IPS DF 6.9 (cell line): ENCODE data around the gene MBD5.
A peak's percentile ranks its signal among the peaks of the same experiment; 100 is the strongest.

ENCODE experiments used
- DNase-seq: peaks from one replicate; pipeline ENCODE4 v3.0.0-alpha.2; 2013; ENCODE audit warnings: low read depth, low spot score
- H3K27ac ChIP-seq: one replicate; pipeline ENCODE4 v1.5.1; 2013; ENCODE audit warnings: low read length, control low read depth
- H3K27me3 ChIP-seq: 2 replicates; pipeline ENCODE4 v1.6.1; 2013; ENCODE audit warnings: mild to moderate bottlenecking, low read length; ENCODE audit not compliant: control insufficient read depth, insufficient read depth
- H3K36me3 ChIP-seq: 2 replicates; pipeline ENCODE4 v1.6.1; 2013; ENCODE audit warnings: low read length; ENCODE audit not compliant: control insufficient read depth, insufficient read depth
- H3K4me1 ChIP-seq: 2 replicates; pipeline ENCODE4 v1.6.1; 2013; ENCODE audit warnings: low read length; ENCODE audit not compliant: control insufficient read depth, insufficient read depth
- H3K4me3 ChIP-seq: 2 replicates; pipeline ENCODE4 v1.5.1; 2013; ENCODE audit warnings: mild to moderate bottlenecking, low read length
- H3K9me3 ChIP-seq: 2 replicates; pipeline ENCODE4 v1.6.1; 2013; ENCODE audit warnings: low read length, inconsistent platforms; ENCODE audit not compliant: control insufficient read depth, insufficient read depth
- WGBS: extraction: QIAGEN DNeasy Blood & Tissue Kit; methylation state at CpG from one replicate; pipeline ENCODE4 v1.1.7; 2013; ENCODE audit warnings: mixed read lengths, missing lambda C conversion rate; ENCODE audit not compliant: insufficient read length, insufficient coverage; 5-methylcytosine and 5-hydroxymethylcytosine counted together

Gene MBD5

GRCh38 chr2:148548716-148549400 lies 528.0 kb downstream of the MBD5 start:
- WGBS: no CpG with 5 or more reads among the region's 7 CpGs
- Histone ChIP-seq H3K27me3 (no peaks in the 10 kb centered on the region; the same call in 1 of the 2 replicates), H3K4me1 (peaks cover 1% of the 10 kb centered on the region), H3K36me3 (no peaks in the 10 kb centered on the region), H3K27ac (no peak overlapping the region), H3K4me3 (no peak overlapping the region), H3K9me3 (no peaks in the 10 kb centered on the region)
- DNase-seq: no peak

DNA sequence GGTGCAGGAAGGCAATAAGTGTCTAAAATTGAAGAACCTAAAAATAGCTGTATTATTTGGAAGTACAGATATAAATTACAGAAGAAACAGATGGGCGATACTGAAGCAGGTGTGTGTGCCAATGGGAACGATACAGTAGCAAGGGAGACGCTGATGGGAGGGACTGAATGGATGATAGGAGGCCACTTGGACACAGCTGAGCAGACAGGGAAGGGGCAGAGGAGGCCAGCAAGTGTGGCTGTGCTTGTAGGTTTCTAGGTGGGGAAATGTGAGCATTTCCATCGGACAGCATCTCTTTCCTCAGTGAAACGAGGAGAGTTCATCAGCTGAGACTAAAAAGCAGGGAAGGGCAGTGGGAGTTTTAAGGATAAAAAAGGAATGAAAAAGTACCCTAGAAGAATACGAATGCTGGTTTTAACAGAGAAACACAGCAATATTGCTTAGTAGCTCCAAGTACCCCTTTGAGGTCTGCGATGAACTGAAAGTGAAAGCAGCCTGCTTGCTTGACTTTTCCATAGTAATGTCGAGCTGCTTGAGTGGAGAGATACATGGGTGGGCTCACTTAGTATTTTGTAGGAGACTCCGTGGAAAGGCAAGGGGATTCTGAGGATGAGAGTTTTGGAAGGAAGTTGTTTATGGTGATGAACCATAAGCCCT lies 531.9 kb downstream of the MBD5 start:
- Histone ChIP-seq H3K36me3 (no peaks in the 10 kb centered on the region), H3K9me3 (no peaks in the 10 kb centered on the region), H3K4me3 (no peak overlapping the region), H3K27ac (no peak overlapping the region), H3K4me1 (peaks cover 8% of the 10 kb centered on the region), H3K27me3 (no peaks in the 10 kb centered on the region; the same call in 1 of the 2 replicates)
- WGBS: no CpG with 5 or more reads among the region's 9 CpGs
- DNase-seq: no peak

DNA sequence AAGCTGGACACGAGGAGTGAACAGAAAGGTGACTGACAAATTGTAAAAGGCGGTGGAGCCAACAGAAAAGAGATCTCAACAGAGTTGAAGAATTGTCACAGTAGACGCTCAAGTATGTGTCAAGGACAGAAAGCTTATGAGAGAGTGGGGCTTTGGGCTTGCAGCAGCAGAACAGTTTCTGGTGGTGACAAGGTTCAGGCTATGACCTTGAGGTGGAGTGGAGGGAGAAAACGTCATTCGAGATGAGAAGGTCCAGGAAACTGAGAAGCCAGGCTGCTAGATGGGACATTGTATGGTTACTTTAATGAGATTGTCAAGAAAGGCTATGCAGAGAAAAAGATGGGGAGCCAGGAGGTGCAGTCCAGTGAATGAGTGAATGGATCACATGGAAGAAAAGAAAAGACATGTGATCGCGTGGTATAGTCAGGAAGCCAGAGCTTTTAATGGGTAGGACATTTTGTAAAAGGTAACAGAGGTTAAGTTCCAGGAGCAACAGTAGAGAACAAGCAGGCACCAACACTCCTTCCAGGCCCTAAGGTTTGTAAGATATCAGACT lies 532.5 kb downstream of the MBD5 start:
- Histone ChIP-seq H3K27me3 (no peaks in the 10 kb centered on the region; the same call in 1 of the 2 replicates), H3K27ac (no peak overlapping the region), H3K36me3 (no peaks in the 10 kb centered on the region), H3K4me3 (no peak overlapping the region), H3K4me1 (peaks cover 8% of the 10 kb centered on the region), H3K9me3 (no peaks in the 10 kb centered on the region)
- WGBS: no CpG with 5 or more reads among the region's 7 CpGs
- no peak for DNase-seq

DNA sequence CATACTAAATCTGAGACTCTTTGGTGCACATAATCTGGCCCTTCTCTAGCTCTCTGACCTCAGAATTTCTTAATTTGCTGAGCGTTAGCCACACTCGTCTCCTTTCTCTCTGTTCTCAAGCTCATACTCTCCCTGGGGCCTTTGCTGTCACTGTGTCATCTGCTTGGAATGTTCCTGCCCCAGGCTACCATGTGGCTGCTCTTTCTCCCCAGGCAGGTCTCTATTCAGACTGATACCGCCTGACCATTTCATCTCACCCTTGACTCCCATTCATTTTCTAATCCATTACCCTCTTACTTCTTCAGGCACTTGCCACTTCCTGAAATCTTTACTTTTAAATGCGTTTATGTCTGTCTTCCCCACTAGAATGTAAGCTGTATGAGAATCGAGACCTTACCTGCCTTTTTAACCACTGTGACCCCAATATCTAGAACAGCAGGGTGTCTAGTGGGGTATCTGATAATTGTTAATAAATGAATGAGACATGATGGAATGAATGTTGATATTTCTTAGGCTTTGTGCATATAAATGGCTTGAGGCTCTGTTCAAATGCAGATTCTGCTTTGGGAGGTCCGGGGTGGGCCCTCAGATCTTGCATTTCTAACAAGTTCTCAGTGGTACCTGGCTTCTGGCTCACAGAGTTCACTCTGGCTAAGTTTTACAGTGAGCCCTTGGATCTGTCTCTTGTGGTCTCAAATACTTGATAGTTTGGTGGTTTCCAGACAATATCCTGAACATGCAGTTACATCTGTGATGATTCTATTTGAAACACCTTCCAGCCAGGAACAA lies 533.8 kb downstream of the MBD5 start:
- WGBS: no CpG with 5 or more reads among the region's 6 CpGs
- peak; percentile 63 for DNase-seq

DNA sequence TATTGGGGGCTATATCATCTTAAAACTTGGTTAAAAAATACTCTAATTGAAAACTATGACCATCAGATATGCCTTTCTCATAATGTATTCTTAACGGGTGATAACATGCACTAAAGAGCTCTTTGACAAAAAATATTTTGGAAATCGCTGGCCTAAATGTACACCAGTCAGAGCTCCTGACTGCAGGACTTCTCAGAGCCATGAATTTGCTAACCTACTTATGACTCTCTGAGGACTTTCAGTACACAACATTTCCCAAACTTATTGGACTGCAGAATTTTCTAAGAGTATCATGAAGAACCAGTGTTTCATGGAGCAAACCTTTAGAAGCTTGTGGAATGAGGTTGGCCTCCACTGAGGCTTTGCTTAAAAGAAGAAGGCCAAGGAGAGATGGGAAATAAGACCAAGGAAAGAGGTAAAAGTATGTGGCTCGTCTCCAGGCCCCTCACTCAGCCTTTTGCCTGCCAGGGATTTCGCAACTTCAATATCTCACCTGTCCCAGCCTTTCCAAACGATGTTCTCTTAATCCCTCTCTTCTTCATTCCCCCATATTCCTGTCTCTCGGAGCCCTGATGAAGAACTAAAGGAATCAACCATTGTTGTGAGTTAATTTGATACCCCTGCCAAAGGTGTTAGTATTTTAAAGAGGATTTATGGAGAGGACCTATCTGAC lies 534.9 kb downstream of the MBD5 start:
- WGBS: no CpG with 5 or more reads among the region's 6 CpGs
- Histone ChIP-seq H3K27me3 (no peaks in the 10 kb centered on the region), H3K36me3 (no peaks in the 10 kb centered on the region), H3K4me1 (peaks cover 8% of the 10 kb centered on the region), H3K4me3 (no peak overlapping the region), H3K27ac (no peak overlapping the region), H3K9me3 (no peaks in the 10 kb centered on the region)
- no peak for DNase-seq

More for the DNA sequence above, 533.8 kb downstream of the MBD5 start:
- H3K4me3 ChIP-seq: no peak overlapping the region
- H3K36me3 ChIP-seq: no peaks in the 10 kb centered on the region
- H3K27me3 ChIP-seq: no peaks in the 10 kb centered on the region
- peaks cover 8% of the 10 kb centered on the region for H3K4me1 ChIP-seq
- no peaks in the 10 kb centered on the region for H3K9me3 ChIP-seq
- H3K27ac ChIP-seq: no peak overlapping the region

DNA sequence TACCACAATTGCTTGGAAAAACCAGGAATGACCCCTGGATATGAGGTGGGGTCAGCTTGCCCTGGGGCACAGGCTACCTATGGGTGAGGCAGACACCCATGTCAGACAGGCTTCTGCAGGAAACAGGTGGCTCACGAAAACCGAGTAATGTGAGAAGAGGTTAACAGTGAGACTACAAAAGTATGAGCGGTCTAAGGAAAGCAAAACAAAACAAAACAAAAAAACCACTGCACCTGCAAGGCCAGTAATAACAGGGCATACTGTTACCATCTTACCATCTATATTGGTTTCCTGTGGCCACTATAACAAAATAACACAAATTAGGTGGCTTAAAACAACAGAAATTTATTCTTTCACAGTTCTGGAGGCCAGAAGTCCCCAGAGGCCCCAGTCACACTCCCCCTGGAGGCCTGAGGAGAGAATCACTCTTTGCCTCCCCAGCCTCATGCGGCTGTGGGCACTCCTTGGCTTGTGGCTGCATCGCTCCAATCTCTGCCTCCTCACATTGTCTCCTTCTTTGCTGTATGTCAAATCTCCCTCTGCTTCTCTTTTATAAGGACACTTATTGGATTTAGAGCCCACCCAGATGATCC lies 537.0 kb downstream of the MBD5 start:
- no CpG with 5 or more reads among the region's 5 CpGs for WGBS
- no peak for DNase-seq
- no peaks in the 10 kb centered on the region for H3K36me3 ChIP-seq
- no peaks in the 10 kb centered on the region for H3K9me3 ChIP-seq
- H3K27ac ChIP-seq: no peak overlapping the region
- H3K4me3 ChIP-seq: no peak overlapping the region
- no peaks in the 10 kb centered on the region for H3K27me3 ChIP-seq
- peaks cover 8% of the 10 kb centered on the region for H3K4me1 ChIP-seq

GRCh38 chr2:148560496-148560895 lies 539.6 kb downstream of the MBD5 start:
- no peak for DNase-seq
- no peaks in the 10 kb centered on the region for H3K4me1 ChIP-seq
- WGBS: no CpG with 5 or more reads among the region's 5 CpGs
- H3K36me3 ChIP-seq: no peaks in the 10 kb centered on the region
- no peaks in the 10 kb centered on the region for H3K9me3 ChIP-seq
- H3K27ac ChIP-seq: no peak overlapping the region
- no peak overlapping the region for H3K4me3 ChIP-seq
- no peaks in the 10 kb centered on the region for H3K27me3 ChIP-seq

- no peak for DNase-seq
- Histone ChIP-seq H3K27me3 (no peaks in the 10 kb centered on the region), H3K36me3 (no peaks in the 10 kb centered on the region), H3K27ac (no peak overlapping the region), H3K4me1 (no peaks in the 10 kb centered on the region), H3K4me3 (no peak overlapping the region), H3K9me3 (no peaks in the 10 kb centered on the region)
- no CpG with 5 or more reads among the region's 14 CpGs for whole genome bisulfite sequencing
These were observed 540.5 kb downstream of the MBD5 start for GRCh38 chr2:148561389-148561788.

- no CpG with 5 or more reads among the region's 4 CpGs for WGBS
These were observed 544.5 kb downstream of the MBD5 start for GRCh38 chr2:148565272-148565894.

More at GRCh38 chr2:148565272-148565894, 544.5 kb downstream of the MBD5 start:
- no peaks in the 10 kb centered on the region for H3K4me1 ChIP-seq
- no peaks in the 10 kb centered on the region for H3K27me3 ChIP-seq
- no peak overlapping the region for H3K4me3 ChIP-seq
- no peak for DNase-seq
- H3K9me3 ChIP-seq: no peaks in the 10 kb centered on the region
- H3K27ac ChIP-seq: no peak overlapping the region
- no peaks in the 10 kb centered on the region for H3K36me3 ChIP-seq
